Colonic mucosa (tissue), 4 donors: ENCODE data around the gene ACACA. TPM values are rescaled to one million over a fixed set of nuclear protein-coding genes. Genes with fewer than 3 reads are reported as not detected.

Experiments used
- DNase-seq: peaks from one replicate; pipeline ENCODE4 v3.0.0-alpha.2; 2020
- H3K27ac ChIP-seq: fragments of 200-600 bp; one replicate; pipeline ENCODE4 v1.8.0; 2021
- H3K27me3 ChIP-seq: fragments of 200-600 bp; one replicate; pipeline ENCODE4 v1.8.0; 2021
- H3K36me3 ChIP-seq: fragments of 200-600 bp; one replicate; pipeline ENCODE4 v1.8.0; 2021
- H3K4me1 ChIP-seq: fragments of 200-600 bp; one replicate; pipeline ENCODE4 v1.8.0; 2021; ENCODE audit warnings: mild to moderate bottlenecking
- H3K4me3 ChIP-seq: fragments of 200-600 bp; one replicate; pipeline ENCODE4 v1.8.0; 2021
- H3K9ac ChIP-seq, 2 donors: one replicate each; pipeline ENCODE4 v1.7.0; 2013; ENCODE audit warnings: control low read depth in 2 of 2, low read depth in 2 of 2, low read length in 2 of 2
- H3K9me3 ChIP-seq: fragments of 200-600 bp; one replicate; pipeline ENCODE4 v1.8.0; 2021
- intact Hi-C: fragments of 100-400 bp; cut with DNase I; formaldehyde crosslinking; loops from one replicate; pipeline ENCODE4 v1.14.1; 2022
- total RNA-seq, 2 donors: library from RNA; stranded (reverse); fragmentation: NEBNext Ultra II Directional in 1 of 2; extraction: Animal tissue kit (Norgen Biotek cat#: 25700) in 1 of 2; gene quantifications; one replicate each; pipeline ENCODE4 v1.2.1, GENCODE V29; 2021
- TF ChIP-seq, protein P1 (sequence below): fragments of 200-600 bp; IDR thresholded peaks from one replicate; pipeline ENCODE4 v1.8.0; 2022; ENCODE audit warnings: antibody characterized with exemption, mild to moderate bottlenecking
- donor health status: healthy.
- donor health status: DM: no; HTN: no; CAD: no.
- donor health status: DM: no; HTN: no; CAD: no.

Gene ACACA
- total RNA-seq, 2 donors from 2014 or later = 59.5 to 72.6 TPM

DNA sequence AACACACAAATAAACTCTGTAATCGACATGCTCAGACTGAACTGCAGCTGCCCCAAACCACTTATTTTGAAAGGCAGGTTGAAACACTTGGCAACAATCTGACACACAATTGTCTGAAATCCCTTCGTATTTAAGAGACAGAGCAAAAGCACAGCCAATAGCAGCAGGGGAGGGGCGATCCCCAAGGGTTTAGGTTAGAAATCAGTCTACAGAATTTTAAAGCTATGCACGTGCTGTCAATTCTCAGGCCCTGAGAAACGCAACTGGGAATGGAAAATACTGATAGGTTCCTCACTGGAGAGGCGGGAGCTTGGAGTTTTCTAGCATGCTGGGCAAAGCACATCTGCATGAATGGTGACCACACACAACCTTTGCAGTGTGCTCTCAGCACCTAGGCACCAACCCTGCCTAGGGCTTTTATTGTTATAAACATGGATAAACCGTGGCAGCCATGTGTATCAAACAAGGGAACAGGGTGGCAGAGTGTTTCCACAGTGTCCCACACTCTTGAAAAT is 289.9 kb downstream of the ACACA start:
- Histone ChIP-seq H3K4me3 (no peak overlapping the region), H3K9ac (no peak overlapping the region), H3K9me3 (no peaks in the 10 kb centered on the region), H3K27ac (no peak overlapping the region), H3K36me3 (peaks cover 9% of the 10 kb centered on the region), H3K27me3 (no peaks in the 10 kb centered on the region), H3K4me1 (no peaks in the 10 kb centered on the region)
- TF ChIP-seq, protein P1, sequence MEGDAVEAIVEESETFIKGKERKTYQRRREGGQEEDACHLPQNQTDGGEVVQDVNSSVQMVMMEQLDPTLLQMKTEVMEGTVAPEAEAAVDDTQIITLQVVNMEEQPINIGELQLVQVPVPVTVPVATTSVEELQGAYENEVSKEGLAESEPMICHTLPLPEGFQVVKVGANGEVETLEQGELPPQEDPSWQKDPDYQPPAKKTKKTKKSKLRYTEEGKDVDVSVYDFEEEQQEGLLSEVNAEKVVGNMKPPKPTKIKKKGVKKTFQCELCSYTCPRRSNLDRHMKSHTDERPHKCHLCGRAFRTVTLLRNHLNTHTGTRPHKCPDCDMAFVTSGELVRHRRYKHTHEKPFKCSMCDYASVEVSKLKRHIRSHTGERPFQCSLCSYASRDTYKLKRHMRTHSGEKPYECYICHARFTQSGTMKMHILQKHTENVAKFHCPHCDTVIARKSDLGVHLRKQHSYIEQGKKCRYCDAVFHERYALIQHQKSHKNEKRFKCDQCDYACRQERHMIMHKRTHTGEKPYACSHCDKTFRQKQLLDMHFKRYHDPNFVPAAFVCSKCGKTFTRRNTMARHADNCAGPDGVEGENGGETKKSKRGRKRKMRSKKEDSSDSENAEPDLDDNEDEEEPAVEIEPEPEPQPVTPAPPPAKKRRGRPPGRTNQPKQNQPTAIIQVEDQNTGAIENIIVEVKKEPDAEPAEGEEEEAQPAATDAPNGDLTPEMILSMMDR = no peak
- DNase-seq = no peak
- intact Hi-C loops = no loop called here

DNA sequence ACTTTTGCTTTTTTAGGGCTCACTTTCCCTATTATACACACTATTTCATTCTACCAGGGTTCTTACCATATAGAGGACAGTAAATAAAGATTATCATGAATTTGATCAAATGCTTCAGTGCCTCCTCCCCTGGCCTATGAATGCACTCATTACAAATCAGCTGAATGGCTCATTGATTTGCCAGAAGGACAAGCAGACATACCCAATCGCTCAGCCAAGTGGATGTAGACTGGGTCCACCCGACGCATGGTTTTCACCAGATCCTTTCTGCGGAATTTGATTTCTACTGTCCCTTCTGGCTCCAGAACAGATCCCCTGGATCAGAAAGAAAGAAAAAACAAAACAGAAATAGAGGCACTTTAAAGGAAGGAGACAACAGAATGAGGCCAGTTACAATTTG is 295.3 kb downstream of the ACACA start:
- intact Hi-C loops = no loop called here
- Histone ChIP-seq H3K4me3 (no peak overlapping the region), H3K4me1 (no peaks in the 10 kb centered on the region), H3K27me3 (no peaks in the 10 kb centered on the region), H3K9me3 (no peaks in the 10 kb centered on the region), H3K27ac (no peak overlapping the region), H3K36me3 (no peaks in the 10 kb centered on the region), H3K9ac (no peak overlapping the region)
- TF ChIP-seq, protein P1 = no peak
- no peak for DNase-seq

DNA sequence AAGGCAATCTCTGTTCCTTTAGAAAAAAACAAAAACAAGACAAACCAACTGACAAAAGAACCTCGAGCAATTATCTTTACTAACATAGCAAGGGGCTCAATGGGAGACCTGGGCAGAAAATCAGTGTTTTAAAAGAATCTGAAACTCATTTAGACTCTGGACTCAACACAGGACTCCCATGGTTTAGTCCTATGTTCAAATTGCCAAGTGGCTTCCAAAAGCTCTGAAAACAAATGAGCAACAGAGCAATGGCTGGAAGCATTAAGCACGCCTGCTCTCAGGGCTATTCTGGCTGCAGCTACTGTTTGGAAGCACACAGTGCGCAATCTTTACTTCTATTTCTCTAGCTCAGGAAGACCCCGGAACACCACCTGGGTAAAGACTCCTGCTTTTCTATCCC is 295.9 kb downstream of the ACACA start:
- intact Hi-C loops = no loop called here
- no peak overlapping the region for H3K27ac ChIP-seq
- H3K9me3 ChIP-seq = no peaks in the 10 kb centered on the region
- DNase-seq = no peak
- H3K27me3 ChIP-seq = no peaks in the 10 kb centered on the region
- H3K4me1 ChIP-seq = no peaks in the 10 kb centered on the region
- no peaks in the 10 kb centered on the region for H3K36me3 ChIP-seq
- H3K4me3 ChIP-seq = no peak overlapping the region
- H3K9ac ChIP-seq = no peak overlapping the region
- TF ChIP-seq, protein P1 = no peak

DNA sequence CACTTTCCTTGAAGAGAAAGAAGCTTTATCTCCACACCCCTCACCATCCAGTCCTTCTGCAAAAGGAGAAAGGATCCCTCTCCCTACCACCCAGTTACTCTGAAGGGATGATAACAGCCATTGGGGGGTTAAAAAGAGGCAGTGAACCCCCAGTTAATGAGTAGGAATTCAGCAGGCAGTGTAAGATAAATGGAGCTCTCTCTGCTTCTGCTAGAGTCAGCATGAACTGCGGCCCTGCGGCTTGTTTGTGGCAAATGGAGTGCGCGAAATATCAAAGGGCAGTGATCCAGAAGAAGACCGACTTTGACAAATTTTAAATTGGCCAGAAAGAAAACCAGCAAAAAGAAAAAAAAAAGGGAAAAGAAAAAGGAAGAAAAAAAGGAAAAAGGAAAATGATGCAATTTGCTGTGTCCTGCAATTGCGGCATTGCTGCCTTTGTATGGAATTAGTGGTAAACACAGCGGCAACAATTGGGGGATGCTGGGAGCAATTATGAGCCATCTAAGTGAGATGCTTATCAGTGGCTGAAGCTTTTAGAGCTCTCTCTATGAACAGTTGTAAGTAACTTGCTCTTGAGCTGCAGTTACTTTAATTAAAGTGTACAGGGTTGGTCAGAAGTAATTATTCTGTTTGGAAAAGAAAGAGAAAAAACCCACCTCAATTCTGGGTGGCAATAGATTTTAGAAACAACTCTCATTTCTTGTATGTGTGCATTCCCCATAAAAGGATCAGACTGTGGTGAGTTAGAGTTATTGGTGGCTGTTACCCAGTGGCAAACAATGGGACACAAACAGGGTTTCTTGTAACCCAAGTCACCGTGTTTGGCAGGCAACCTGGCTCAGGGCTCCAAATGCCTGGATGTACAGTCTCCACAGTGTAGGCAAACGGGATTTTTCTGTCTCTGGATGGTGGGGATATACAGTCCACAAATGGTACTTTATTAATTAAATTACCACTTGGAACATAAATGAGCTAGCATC is 296.6 kb downstream of the ACACA start:
- H3K27ac ChIP-seq = no peak overlapping the region
- intact Hi-C loops = no loop called here
- no peaks in the 10 kb centered on the region for H3K9me3 ChIP-seq
- H3K27me3 ChIP-seq = no peaks in the 10 kb centered on the region
- no peak for DNase-seq
- H3K4me3 ChIP-seq = no peak overlapping the region
- no peak overlapping the region for H3K9ac ChIP-seq
- TF ChIP-seq, protein P1 = no peak
- no peaks in the 10 kb centered on the region for H3K4me1 ChIP-seq
- H3K36me3 ChIP-seq = no peaks in the 10 kb centered on the region

DNA sequence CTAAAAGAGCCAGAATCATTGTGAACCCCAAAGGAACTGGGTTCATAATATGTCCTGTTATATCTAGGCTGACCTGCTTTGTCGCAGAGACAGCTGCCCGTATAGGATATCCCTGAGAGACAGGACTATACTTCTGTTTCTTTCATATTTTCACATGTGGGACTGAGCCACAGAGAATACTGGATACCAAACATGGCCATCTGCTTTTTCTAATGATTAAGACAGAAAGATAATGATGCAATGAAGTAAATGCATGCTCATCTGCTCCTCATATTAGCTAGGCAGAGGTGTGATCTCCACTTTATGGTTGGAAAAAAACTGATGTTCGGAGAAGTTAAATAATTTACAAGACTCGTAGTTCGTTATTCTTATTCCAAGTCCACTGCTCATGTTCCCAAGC is 297.5 kb downstream of the ACACA start:
- DNase-seq = no peak
- no peak overlapping the region for H3K9ac ChIP-seq
- H3K27me3 ChIP-seq = no peaks in the 10 kb centered on the region
- no peaks in the 10 kb centered on the region for H3K9me3 ChIP-seq
- no peak overlapping the region for H3K4me3 ChIP-seq
- H3K27ac ChIP-seq = no peak overlapping the region
- intact Hi-C loops = no loop called here
- no peaks in the 10 kb centered on the region for H3K36me3 ChIP-seq
- H3K4me1 ChIP-seq = no peaks in the 10 kb centered on the region
- TF ChIP-seq, protein P1 = no peak
